GM23338 (cell line): ENCODE results near the gene BFSP2. TPM values are rescaled to one million over a fixed set of nuclear protein-coding genes. Genes with fewer than 3 reads are reported as not detected.
"Not testable (repeated sequence)": the region's sequence is repeated elsewhere in the genome, so short reads cannot be mapped to it uniquely, and the experiment has no call there.

Experiments used
- ATAC-seq: fragments of 200-7000 bp; cut with Tn5 transposase; 3 replicates; pipeline ENCODE4 v1.9.1; 2020
- DNase-seq: peaks from one replicate; pipeline ENCODE4 v3.0.0-alpha.2; 2015; ENCODE audit warnings: low spot score
- H2AFZ ChIP-seq: fragments of 200-600 bp; sonication (generic); 2 replicates; pipeline ENCODE4 v1.8.0; 2016; ENCODE audit warnings: antibody characterized with exemption, mild to moderate bottlenecking, moderate library complexity
- H3F3A ChIP-seq: fragments of 200-600 bp; sonication (generic); replicated peaks from 2 replicates; pipeline ENCODE4 v1.8.0; 2017; ENCODE audit warnings: antibody characterized with exemption, mixed run types, low read depth
- H3K27ac ChIP-seq: fragments of 200-600 bp; sonication (generic); 2 replicates; pipeline ENCODE4 v1.6.1; 2016; ENCODE audit warnings: low read depth
- H3K27me3 ChIP-seq: fragments of 200-600 bp; sonication (generic); 2 replicates; pipeline ENCODE4 v1.8.0; 2016; ENCODE audit warnings: mild to moderate bottlenecking, mixed run types, moderate library complexity; ENCODE audit not compliant: insufficient read depth
- H3K36me3 ChIP-seq: fragments of 200-600 bp; sonication (generic); 2 replicates; pipeline ENCODE4 v1.8.0; 2016; ENCODE audit warnings: mild to moderate bottlenecking; ENCODE audit not compliant: insufficient read depth
- H3K4me1 ChIP-seq: fragments of 200-600 bp; sonication (generic); 2 replicates; pipeline ENCODE4 v1.8.0; 2016; ENCODE audit warnings: mild to moderate bottlenecking, moderate library complexity; ENCODE audit not compliant: insufficient read depth
- H3K4me2 ChIP-seq: fragments of 200-600 bp; sonication (generic); 2 replicates; pipeline ENCODE4 v1.7.1; 2017; ENCODE audit warnings: mixed run types
- H3K4me3 ChIP-seq: fragments of 200-600 bp; sonication (generic); 2 replicates; pipeline ENCODE4 v1.6.1; 2016; ENCODE audit warnings: mixed run types
- H3K79me2 ChIP-seq: fragments of 200-600 bp; sonication (generic); replicated peaks from 2 replicates; pipeline ENCODE4 v1.8.0; 2017; ENCODE audit warnings: mild to moderate bottlenecking; ENCODE audit not compliant: insufficient read depth
- H3K9me2 ChIP-seq: fragments of 200-600 bp; sonication (generic); 2 replicates; pipeline ENCODE4 v1.8.0; 2017; ENCODE audit not compliant: insufficient read depth
- H4K20me1 ChIP-seq: fragments of 200-600 bp; sonication (generic); replicated peaks from 2 replicates; pipeline ENCODE4 v1.8.0; 2017; ENCODE audit warnings: mild to moderate bottlenecking; ENCODE audit not compliant: insufficient read depth
- H3K27ac Mint-ChIP-seq: 2 replicates; pipeline ENCODE4 v1.8.0; 2020; ENCODE audit warnings: inconsistent platforms, mild to moderate bottlenecking, moderate library complexity, mixed read lengths
- H3K27me3 Mint-ChIP-seq: 3 replicates; pipeline ENCODE4 v1.8.0; 2022; ENCODE audit warnings: low read depth, mild to moderate bottlenecking, moderate library complexity, mixed read lengths, inconsistent platforms; ENCODE audit not compliant: insufficient read depth, poor library complexity
- H3K36me3 Mint-ChIP-seq: 3 replicates; pipeline ENCODE4 v1.8.0; 2021; ENCODE audit warnings: low read depth, mild to moderate bottlenecking, inconsistent platforms, moderate library complexity, mixed read lengths
- H3K4me1 Mint-ChIP-seq: 3 replicates; pipeline ENCODE4 v1.8.0; 2020; ENCODE audit warnings: mild to moderate bottlenecking, inconsistent platforms, mixed read lengths
- H3K4me3 Mint-ChIP-seq: 3 replicates; pipeline ENCODE4 v1.8.0; 2021; ENCODE audit warnings: moderate library complexity, mild to moderate bottlenecking, inconsistent platforms, mixed read lengths
- H3K9me3 Mint-ChIP-seq: 3 replicates; pipeline ENCODE4 v1.8.0; 2020; ENCODE audit warnings: moderate library complexity, mild to moderate bottlenecking, inconsistent platforms, mixed read lengths
- CTCF ChIP-seq, 2 experiments: fragments of 200-600 bp in 1 of 2; sonication (generic) in 1 of 2; conservative IDR thresholded peaks; 2 replicates each; pipeline versions ENCODE4 v1.5.1 to v1.6.1; 2016 to 2017; ENCODE audit warnings: antibody characterized with exemption in 2 of 2, low read depth in 2 of 2, mild to moderate bottlenecking in 2 of 2, moderate library complexity in 1 of 2
- JUNB ChIP-seq: IDR thresholded peaks from one replicate; pipeline ENCODE4 v1.6.1; 2016; ENCODE audit warnings: antibody characterized with exemption; ENCODE audit not compliant: unreplicated experiment
- ZNF114 ChIP-seq: fragments of 250-450 bp; sonication (Bioruptor Pico); IDR thresholded peaks from 2 replicates; pipeline ENCODE4 v1.5.0; 2020; ENCODE audit warnings: mild to moderate bottlenecking, moderate library complexity
- polyA plus RNA-seq: library from polyadenylated mRNA; unstranded; fragments of >200 nt; fragmentation: Nextera tagmentation; extraction: Ambion mirVana; gene quantifications from 2 replicates; pipeline ENCODE4 v1.2.1, GENCODE V29; 2016
- total RNA-seq: library from RNA; depleted of rRNA; stranded (reverse); fragments of >200 nt; shearing (Covaris generic); gene quantifications from 2 replicates; pipeline ENCODE4 v1.2.3, GENCODE V29; 2014
- TF ChIP-seq, protein P1 (sequence below): IDR thresholded peaks from one replicate; pipeline ENCODE4 v1.6.1; 2018; ENCODE audit warnings: antibody characterized with exemption; ENCODE audit not compliant: unreplicated experiment

The BFSP2 gene
- total and polyA plus RNA-seq, 2 experiments from 2014 or later: not detected

DNA sequence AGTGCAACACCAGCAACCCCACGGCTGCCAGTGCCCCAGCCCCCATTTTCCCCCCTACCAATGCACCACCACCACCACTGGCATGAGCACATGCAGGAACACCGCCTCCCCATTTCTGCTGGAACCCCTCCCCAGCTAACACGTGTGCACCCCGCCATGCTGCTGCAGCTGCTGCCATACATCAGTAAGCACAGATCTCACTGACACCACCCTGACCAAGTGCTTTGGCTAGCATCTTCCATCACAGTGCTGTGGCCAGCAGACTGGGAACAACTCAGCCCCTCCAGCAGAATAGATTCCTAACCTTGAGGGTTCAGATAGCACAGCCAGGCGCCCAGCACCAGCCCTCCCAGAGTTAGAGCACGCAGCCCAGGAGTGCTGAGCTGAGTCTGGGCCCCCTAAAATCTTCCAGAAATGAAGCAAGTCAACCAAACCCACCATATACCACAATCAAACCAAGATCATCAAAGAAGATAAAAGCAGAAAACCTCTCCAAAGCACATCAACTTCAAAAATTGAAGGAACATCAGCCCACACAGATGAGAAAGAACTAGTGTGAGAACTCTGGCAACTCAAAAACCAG is 92.4 kb downstream of the BFSP2 start (continued):
- TF ChIP-seq, protein P1, sequence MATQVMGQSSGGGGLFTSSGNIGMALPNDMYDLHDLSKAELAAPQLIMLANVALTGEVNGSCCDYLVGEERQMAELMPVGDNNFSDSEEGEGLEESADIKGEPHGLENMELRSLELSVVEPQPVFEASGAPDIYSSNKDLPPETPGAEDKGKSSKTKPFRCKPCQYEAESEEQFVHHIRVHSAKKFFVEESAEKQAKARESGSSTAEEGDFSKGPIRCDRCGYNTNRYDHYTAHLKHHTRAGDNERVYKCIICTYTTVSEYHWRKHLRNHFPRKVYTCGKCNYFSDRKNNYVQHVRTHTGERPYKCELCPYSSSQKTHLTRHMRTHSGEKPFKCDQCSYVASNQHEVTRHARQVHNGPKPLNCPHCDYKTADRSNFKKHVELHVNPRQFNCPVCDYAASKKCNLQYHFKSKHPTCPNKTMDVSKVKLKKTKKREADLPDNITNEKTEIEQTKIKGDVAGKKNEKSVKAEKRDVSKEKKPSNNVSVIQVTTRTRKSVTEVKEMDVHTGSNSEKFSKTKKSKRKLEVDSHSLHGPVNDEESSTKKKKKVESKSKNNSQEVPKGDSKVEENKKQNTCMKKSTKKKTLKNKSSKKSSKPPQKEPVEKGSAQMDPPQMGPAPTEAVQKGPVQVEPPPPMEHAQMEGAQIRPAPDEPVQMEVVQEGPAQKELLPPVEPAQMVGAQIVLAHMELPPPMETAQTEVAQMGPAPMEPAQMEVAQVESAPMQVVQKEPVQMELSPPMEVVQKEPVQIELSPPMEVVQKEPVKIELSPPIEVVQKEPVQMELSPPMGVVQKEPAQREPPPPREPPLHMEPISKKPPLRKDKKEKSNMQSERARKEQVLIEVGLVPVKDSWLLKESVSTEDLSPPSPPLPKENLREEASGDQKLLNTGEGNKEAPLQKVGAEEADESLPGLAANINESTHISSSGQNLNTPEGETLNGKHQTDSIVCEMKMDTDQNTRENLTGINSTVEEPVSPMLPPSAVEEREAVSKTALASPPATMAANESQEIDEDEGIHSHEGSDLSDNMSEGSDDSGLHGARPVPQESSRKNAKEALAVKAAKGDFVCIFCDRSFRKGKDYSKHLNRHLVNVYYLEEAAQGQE: no peak

- H3K4me1 ChIP-seq: peaks cover 4% of the 10 kb centered on the region; the same call in 1 of the 2 replicates
- H3K4me1 Mint-ChIP-seq: peaks cover 28% of the 10 kb centered on the region
- peak overlapping the region; percentile 18; the same call in 1 of the 2 replicates for H2AFZ ChIP-seq
- no peak overlapping the region for H3K4me3 Mint-ChIP-seq
- H3F3A ChIP-seq: no peaks in the 10 kb centered on the region
- TF ChIP-seq JUNB (no peak), CTCF (conservative IDR thresholded peaks at IDR 0.05; ENCODE audit: low read depth in 2 of 2) (peak; percentile 49 to 56), ZNF114 (CRISPR knock-in tag) (no peak)
- H3K9me3 Mint-ChIP-seq: peaks cover 1% of the 10 kb centered on the region; the same call in 2 of the 3 replicates
- peak; percentile 90 for ATAC-seq
- H3K79me2 ChIP-seq: no peaks in the 10 kb centered on the region
- H3K27me3 ChIP-seq: no peaks in the 10 kb centered on the region
- H3K27me3 Mint-ChIP-seq: peaks cover 6% of the 10 kb centered on the region
- no peak overlapping the region for H3K4me2 ChIP-seq
- H3K36me3 Mint-ChIP-seq: peaks cover under 1% of the 10 kb centered on the region; the same call in 1 of the 3 replicates
- no peak overlapping the region for H3K27ac Mint-ChIP-seq
- H3K9me2 ChIP-seq: no peaks in the 10 kb centered on the region
- no peaks in the 10 kb centered on the region for H4K20me1 ChIP-seq
- DNase-seq: peak; percentile 76
- H3K36me3 ChIP-seq: no peaks in the 10 kb centered on the region
- H3K4me3 ChIP-seq: no peak overlapping the region
- no peak overlapping the region for H3K27ac ChIP-seq
Measured at GRCh38 chr3:133494469-133494868, 94.6 kb downstream of the BFSP2 start.

- not testable (repeated sequence) for H3K9me3 Mint-ChIP-seq, H3K4me2 ChIP-seq, DNase-seq, H3K4me1 Mint-ChIP-seq, ATAC-seq, H3F3A ChIP-seq, H2AFZ ChIP-seq, H4K20me1 ChIP-seq, H3K9me2 ChIP-seq, H3K4me3 ChIP-seq, H3K27ac ChIP-seq, H3K4me3 Mint-ChIP-seq, H3K27me3 ChIP-seq, H3K4me1 ChIP-seq, H3K27ac Mint-ChIP-seq, H3K79me2 ChIP-seq, H3K36me3 ChIP-seq, H3K27me3 Mint-ChIP-seq, H3K36me3 Mint-ChIP-seq
Measured at GRCh38 chr3:133502542-133502941, 102.7 kb downstream of the BFSP2 start.
